Activated CD4-positive, alpha-beta memory T cell treated with anti-CD3 and anti-CD28 coated beads for 36 hours (primary cell): Measurements from ENCODE around the gene ITPRIPL2. TPM values are rescaled to one million over a fixed set of nuclear protein-coding genes. Genes with fewer than 3 reads are reported as not detected.

ENCODE experiments used
- CTCF ChIA-PET: fragments of 350-600 bp; sonication (Branson Sonifier 250); formaldehyde crosslinking; loops from one replicate; lab custom pipeline; 2021; ENCODE audit warnings: antibody characterized with exemption, inconsistent platforms; lab: Charles Lee
- POLR2A ChIA-PET: fragments of 350-600 bp; sonication (Branson Sonifier 250); formaldehyde crosslinking; loops from one replicate; lab custom pipeline; 2021; ENCODE audit warnings: antibody characterized with exemption; lab: Charles Lee
- DNase-seq: peaks from one replicate; pipeline ENCODE4 v3.0.0-alpha.2; 2020
- H3K27ac Mint-ChIP-seq: one replicate; pipeline ENCODE4 v1.8.0; 2021; ENCODE audit warnings: mixed read lengths
- H3K27me3 Mint-ChIP-seq: one replicate; pipeline ENCODE4 v1.8.0; 2021; ENCODE audit warnings: mixed read lengths
- H3K36me3 Mint-ChIP-seq: one replicate; pipeline ENCODE4 v1.8.0; 2021; ENCODE audit warnings: mixed read lengths
- H3K4me1 Mint-ChIP-seq: one replicate; pipeline ENCODE4 v1.8.0; 2021; ENCODE audit warnings: low read depth, mixed read lengths
- H3K4me3 Mint-ChIP-seq: one replicate; pipeline ENCODE4 v1.8.0; 2021; ENCODE audit warnings: mild to moderate bottlenecking, mixed read lengths
- H3K9me3 Mint-ChIP-seq: one replicate; pipeline ENCODE4 v1.8.0; 2021; ENCODE audit warnings: mixed read lengths
- intact Hi-C: fragments of 100-400 bp; cut with micrococcal nuclease; formaldehyde crosslinking; loops from one replicate; pipeline ENCODE4 v1.15.1; 2023
- total RNA-seq, 2 experiments: library from RNA; stranded (reverse); gene quantifications; one replicate each; pipeline ENCODE4 v1.2.3, GENCODE V29; 2021

Gene ITPRIPL2
- total RNA-seq, 2 experiments from 2014 or later: 8.9 to 9.7 TPM

DNA sequence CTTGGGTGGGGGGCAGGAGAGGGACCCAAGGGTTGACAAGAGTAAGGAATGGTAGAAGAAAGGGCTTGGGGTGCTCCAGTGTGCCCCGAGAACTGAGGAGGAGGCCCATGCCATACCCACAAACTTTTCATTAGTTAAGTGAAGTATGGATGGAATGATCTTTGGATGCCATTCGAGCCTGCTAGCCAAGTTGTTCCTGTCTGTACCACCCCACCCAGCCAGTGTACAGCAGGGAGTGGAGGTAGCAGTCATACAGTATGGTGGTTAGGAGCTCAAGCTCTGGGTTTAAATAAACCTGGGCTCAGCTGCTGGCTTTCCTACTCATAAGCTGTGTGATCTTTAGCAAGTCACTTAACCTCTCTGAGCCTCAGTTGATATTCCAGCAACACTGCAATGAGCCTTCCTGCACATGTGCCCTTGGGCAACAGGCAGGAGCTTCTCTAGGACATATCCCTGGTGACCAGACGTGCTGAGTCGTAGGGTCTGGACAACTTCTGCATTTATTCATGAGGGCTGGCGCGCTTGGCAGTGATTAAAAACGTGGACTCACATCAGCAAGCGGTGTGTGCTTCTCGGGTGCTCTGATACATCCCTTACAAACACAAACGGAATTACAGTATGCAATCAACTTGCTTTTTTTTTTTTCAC lies 22.9 kb downstream of the ITPRIPL2 start:
- Mint-ChIP-seq H3K4me3 (no peak overlapping the region), H3K36me3 (no peaks in the 10 kb centered on the region), H3K9me3 (no peaks in the 10 kb centered on the region), H3K27ac (no peak overlapping the region), H3K4me1 (peaks cover under 1% of the 10 kb centered on the region), H3K27me3 (peaks cover 8% of the 10 kb centered on the region)
- DNase-seq: no peak
- intact Hi-C loops: no loop called here
- CTCF ChIA-PET: interaction anchor here (1.3 kb wide), 1 partner anchor 42 kb away, joined by 3 read pairs; no protein-coding TSS in a partner anchor
- POLR2A ChIA-PET: interaction anchor here (1.0 kb wide), 1 partner anchor 9 kb away, joined by 3 read pairs; no protein-coding TSS in a partner anchor

DNA sequence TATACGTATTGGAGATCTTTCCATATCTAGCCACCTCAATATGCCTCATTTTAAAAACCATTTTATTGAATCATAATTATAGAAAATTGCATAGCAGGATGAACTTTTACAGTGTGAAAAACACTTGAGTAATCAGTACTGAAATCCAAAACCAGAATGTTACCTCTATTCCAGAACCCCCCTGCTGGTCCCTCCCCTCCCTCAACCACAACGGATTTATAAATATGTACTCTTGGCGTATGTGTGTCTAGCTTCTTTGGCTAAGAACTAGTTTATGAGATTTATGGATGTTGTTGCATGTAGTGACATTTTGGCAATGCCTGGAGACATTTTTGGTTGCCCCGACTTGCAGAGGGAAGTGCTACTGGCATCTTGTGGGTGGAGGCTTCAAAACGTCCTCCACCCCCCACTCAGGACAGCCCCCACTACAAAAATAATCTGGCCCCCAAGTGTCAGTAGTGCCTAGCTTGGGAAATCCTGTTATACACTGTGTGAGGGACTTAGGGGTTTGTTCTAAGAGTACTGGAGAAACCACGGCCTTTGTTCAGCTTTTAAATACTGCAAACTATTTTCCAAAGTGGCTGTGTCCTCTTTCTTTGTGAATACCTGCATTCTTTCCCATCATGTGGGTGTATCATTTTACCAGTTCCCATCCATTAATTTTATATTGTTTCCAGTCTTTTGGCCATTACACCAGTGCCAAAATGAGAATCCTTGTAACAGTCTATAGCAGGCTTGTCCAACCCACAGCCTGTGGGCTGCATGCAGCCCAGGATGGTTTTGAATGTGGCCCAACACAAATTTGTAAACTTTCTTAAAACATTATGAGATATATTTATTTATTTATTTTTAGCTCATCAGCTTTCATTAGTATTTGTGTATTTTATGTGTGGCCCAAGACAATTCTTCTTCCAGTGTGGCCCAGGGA lies 23.7 kb downstream of the ITPRIPL2 start:
- CTCF ChIA-PET: interaction anchor here (1.3 to 1.5 kb wide), 2 partner anchors 42 kb away, joined by 3 read pairs; no protein-coding TSS in a partner anchor

GRCh38 chr16:19138601-19139000 lies 24.8 kb downstream of the ITPRIPL2 start:
- POLR2A ChIA-PET: no interaction called here
- intact Hi-C loops: no loop called here
- Mint-ChIP-seq H3K4me3 (no peak overlapping the region), H3K9me3 (no peaks in the 10 kb centered on the region), H3K27me3 (peaks cover 12% of the 10 kb centered on the region), H3K4me1 (no peaks in the 10 kb centered on the region), H3K27ac (no peak overlapping the region), H3K36me3 (no peaks in the 10 kb centered on the region)
- DNase-seq: no peak
- CTCF ChIA-PET: interaction anchor here (1.5 kb wide), 1 partner anchor 41 kb away, joined by 3 read pairs; no protein-coding TSS in a partner anchor

More for the DNA sequence above, 23.7 kb downstream of the ITPRIPL2 start:
- POLR2A ChIA-PET: no interaction called here
- H3K9me3 Mint-ChIP-seq: no peaks in the 10 kb centered on the region
- H3K36me3 Mint-ChIP-seq: no peaks in the 10 kb centered on the region
- peaks cover 8% of the 10 kb centered on the region for H3K27me3 Mint-ChIP-seq
- no peak for DNase-seq
- H3K4me1 Mint-ChIP-seq: no peaks in the 10 kb centered on the region
- no peak overlapping the region for H3K27ac Mint-ChIP-seq
- H3K4me3 Mint-ChIP-seq: no peak overlapping the region
- intact Hi-C loops: no loop called here

- POLR2A ChIA-PET: no interaction called here
- intact Hi-C loops: no loop called here
- no peaks in the 10 kb centered on the region for H3K36me3 Mint-ChIP-seq
These were observed 25.8 kb downstream of the ITPRIPL2 start for GRCh38 chr16:19139436-19140091.

GRCh38 chr16:19140396-19140795 lies 26.6 kb downstream of the ITPRIPL2 start:
- Mint-ChIP-seq H3K27me3 (peaks cover 17% of the 10 kb centered on the region), H3K9me3 (no peaks in the 10 kb centered on the region), H3K4me3 (no peak overlapping the region), H3K27ac (no peak overlapping the region), H3K4me1 (no peaks in the 10 kb centered on the region), H3K36me3 (no peaks in the 10 kb centered on the region)
- intact Hi-C loops: no loop called here
- no peak for DNase-seq
- ChIA-PET CTCF (no interaction called here), POLR2A (no interaction called here)

More at GRCh38 chr16:19139436-19140091, 25.8 kb downstream of the ITPRIPL2 start:
- Mint-ChIP-seq H3K9me3 (no peaks in the 10 kb centered on the region), H3K4me1 (no peaks in the 10 kb centered on the region), H3K4me3 (no peak overlapping the region), H3K27me3 (peaks cover 15% of the 10 kb centered on the region), H3K27ac (no peak overlapping the region)
- CTCF ChIA-PET: no interaction called here
- no peak for DNase-seq

DNA sequence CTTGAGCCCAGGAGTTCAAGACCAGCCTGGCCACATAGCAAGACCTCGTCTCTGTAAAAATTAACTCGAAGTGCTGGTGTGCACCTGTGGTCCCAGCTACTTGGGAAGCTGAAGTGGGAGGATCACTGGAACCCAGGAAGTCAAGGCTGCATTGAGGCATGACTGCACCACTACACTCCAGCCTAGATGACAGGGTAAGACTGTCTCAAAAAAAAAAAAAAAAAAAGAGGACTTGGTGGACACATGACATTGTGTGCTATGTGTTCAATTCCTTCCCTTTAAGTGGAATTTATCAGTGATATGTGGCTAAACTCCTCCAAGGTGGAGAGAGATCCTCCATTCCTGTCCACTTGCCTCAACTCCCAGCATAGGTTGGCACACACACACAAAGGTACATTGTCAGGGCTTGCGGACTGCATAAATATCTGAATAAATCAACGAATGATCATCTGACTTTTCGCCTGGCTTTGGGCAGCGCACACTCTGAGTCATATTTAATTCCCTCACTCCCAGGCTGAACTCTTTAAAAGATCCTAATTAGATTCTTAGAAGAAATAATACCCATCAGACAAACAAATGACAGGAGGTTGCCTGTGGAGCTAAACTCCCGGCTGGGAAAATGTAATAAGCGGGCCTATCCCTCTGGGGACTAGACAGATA lies 29.3 kb downstream of the ITPRIPL2 start:
- Mint-ChIP-seq H3K9me3 (peaks cover 3% of the 10 kb centered on the region), H3K4me1 (no peaks in the 10 kb centered on the region), H3K4me3 (no peak overlapping the region), H3K27me3 (peaks cover 17% of the 10 kb centered on the region), H3K36me3 (no peaks in the 10 kb centered on the region), H3K27ac (no peak overlapping the region)
- ChIA-PET POLR2A (no interaction called here), CTCF (interaction anchor here (1.0 kb wide), 1 partner anchor 37 kb away, joined by 3 read pairs; no protein-coding TSS in a partner anchor)
- DNase-seq: no peak
- intact Hi-C loops: no loop called here

GRCh38 chr16:19143599-19143956 lies 29.8 kb downstream of the ITPRIPL2 start:
- POLR2A ChIA-PET: no interaction called here
- H3K4me1 Mint-ChIP-seq: no peaks in the 10 kb centered on the region
- no peak overlapping the region for H3K27ac Mint-ChIP-seq
- CTCF ChIA-PET: interaction anchor here (1.0 kb wide), 1 partner anchor 37 kb away, joined by 3 read pairs; no protein-coding TSS in a partner anchor
- H3K9me3 Mint-ChIP-seq: peaks cover 6% of the 10 kb centered on the region
- H3K36me3 Mint-ChIP-seq: no peaks in the 10 kb centered on the region
- H3K4me3 Mint-ChIP-seq: no peak overlapping the region
- H3K27me3 Mint-ChIP-seq: peaks cover 15% of the 10 kb centered on the region
- DNase-seq: no peak
- intact Hi-C loops: no loop called here

GRCh38 chr16:19145010-19145409 lies 31.2 kb downstream of the ITPRIPL2 start:
- POLR2A ChIA-PET: interaction anchor here (1.6 kb wide), 1 partner anchor 15 kb away, joined by 4 read pairs; no protein-coding TSS in a partner anchor
- no peak overlapping the region for H3K4me3 Mint-ChIP-seq
- no peaks in the 10 kb centered on the region for H3K4me1 Mint-ChIP-seq
- H3K27me3 Mint-ChIP-seq: peaks cover 15% of the 10 kb centered on the region
- no peak for DNase-seq
- no peak overlapping the region for H3K27ac Mint-ChIP-seq
- intact Hi-C loops: no loop called here
- CTCF ChIA-PET: interaction anchor here (0.9 kb wide), 1 partner anchor 58 kb away, joined by 3 read pairs; no protein-coding TSS in a partner anchor
- H3K36me3 Mint-ChIP-seq: no peaks in the 10 kb centered on the region
- peaks cover 6% of the 10 kb centered on the region for H3K9me3 Mint-ChIP-seq

GRCh38 chr16:19147126-19147525 lies 33.4 kb downstream of the ITPRIPL2 start:
- Mint-ChIP-seq H3K4me1 (no peaks in the 10 kb centered on the region), H3K4me3 (no peak overlapping the region), H3K9me3 (peaks cover 6% of the 10 kb centered on the region), H3K36me3 (no peaks in the 10 kb centered on the region), H3K27me3 (peaks cover 14% of the 10 kb centered on the region), H3K27ac (no peak overlapping the region)
- ChIA-PET CTCF (no interaction called here), POLR2A (interaction anchor here (0.6 kb wide), 1 partner anchor 77 kb away, joined by 3 read pairs; no protein-coding TSS in a partner anchor)
- intact Hi-C loops: no loop called here
- no peak for DNase-seq

DNA sequence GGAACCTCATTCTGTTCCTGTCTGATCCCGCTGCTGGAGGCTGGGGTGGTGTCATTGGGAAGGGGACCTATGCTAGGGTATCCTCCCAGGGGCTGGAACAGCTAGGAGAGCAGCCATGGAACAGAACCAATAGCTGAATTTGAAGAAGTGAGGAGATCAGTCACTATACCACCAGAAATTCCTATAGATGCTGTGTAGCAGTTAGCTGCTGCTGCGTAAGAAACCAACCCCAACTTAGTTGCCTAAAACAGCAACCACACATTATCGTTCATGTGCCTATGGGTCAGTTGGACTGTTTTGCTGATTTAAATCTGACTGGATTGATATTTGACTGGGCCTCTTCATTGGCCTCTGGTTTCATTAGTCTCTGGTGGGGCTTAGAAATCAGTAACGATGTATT lies 33.9 kb downstream of the ITPRIPL2 start:
- POLR2A ChIA-PET: interaction anchor here (0.6 kb wide), 1 partner anchor 77 kb away, joined by 3 read pairs; no protein-coding TSS in a partner anchor
- H3K27me3 Mint-ChIP-seq: peaks cover 14% of the 10 kb centered on the region
- CTCF ChIA-PET: no interaction called here
- H3K4me3 Mint-ChIP-seq: no peak overlapping the region
- no peak overlapping the region for H3K27ac Mint-ChIP-seq
- DNase-seq: no peak
- intact Hi-C loops: no loop called here
- peaks cover 6% of the 10 kb centered on the region for H3K9me3 Mint-ChIP-seq
- no peaks in the 10 kb centered on the region for H3K4me1 Mint-ChIP-seq
- no peaks in the 10 kb centered on the region for H3K36me3 Mint-ChIP-seq

DNA sequence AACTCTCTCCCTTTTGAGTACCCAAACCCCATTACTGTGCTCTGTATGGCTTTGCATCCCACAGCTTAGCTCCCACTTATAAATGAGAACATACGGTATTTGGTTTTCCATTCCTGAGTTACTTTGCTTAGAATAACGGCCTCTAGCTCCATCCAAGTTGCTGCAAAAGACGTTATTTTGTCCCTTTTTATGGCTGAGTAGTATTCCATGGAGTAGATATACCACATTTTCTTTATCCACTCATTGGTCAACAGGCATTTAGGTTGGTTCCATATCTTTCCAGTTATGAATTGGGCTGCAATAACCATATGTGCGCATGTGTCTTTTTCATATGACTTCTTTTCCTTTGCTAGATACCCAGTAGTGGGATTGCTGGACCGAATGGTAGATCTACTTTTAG lies 34.4 kb downstream of the ITPRIPL2 start:
- intact Hi-C loops: no loop called here
- ChIA-PET CTCF (no interaction called here), POLR2A (no interaction called here)
- no peak for DNase-seq
- peaks cover 6% of the 10 kb centered on the region for H3K9me3 Mint-ChIP-seq
- no peak overlapping the region for H3K4me3 Mint-ChIP-seq
- no peaks in the 10 kb centered on the region for H3K4me1 Mint-ChIP-seq
- no peaks in the 10 kb centered on the region for H3K36me3 Mint-ChIP-seq
- H3K27me3 Mint-ChIP-seq: peaks cover 13% of the 10 kb centered on the region
- no peak overlapping the region for H3K27ac Mint-ChIP-seq
